Mucosa of descending colon (tissue), 3 donors: ENCODE data around the gene MIOS. TPM values are rescaled to one million over a fixed set of nuclear protein-coding genes. Genes with fewer than 3 reads are reported as not detected.

Experiments used
- ATAC-seq: fragments of 200-7000 bp; cut with Tn5 transposase; one replicate; pipeline ENCODE4 v1.9.1; 2020; ENCODE audit warnings: mild to moderate bottlenecking, moderate library complexity
- DNase-seq, 3 donors: peaks; one replicate each; pipeline ENCODE4 v3.0.0-alpha.2; 2020
- H3K36me3 ChIP-seq: fragments of 200-600 bp; one replicate; pipeline ENCODE4 v1.8.0; 2021; ENCODE audit warnings: low read depth, mild to moderate bottlenecking
- H3K4me1 ChIP-seq: fragments of 200-600 bp; one replicate; pipeline ENCODE4 v1.8.0; 2021; ENCODE audit warnings: low read depth, mild to moderate bottlenecking
- H3K4me3 ChIP-seq: fragments of 200-600 bp; one replicate; pipeline ENCODE4 v1.8.0; 2021; ENCODE audit warnings: mild to moderate bottlenecking
- H3K9me3 ChIP-seq: fragments of 200-600 bp; one replicate; pipeline ENCODE4 v1.8.0; 2021; ENCODE audit warnings: mild to moderate bottlenecking
- CTCF ChIP-seq: fragments of 200-600 bp; IDR thresholded peaks from one replicate; pipeline ENCODE4 v1.8.0; 2022; ENCODE audit warnings: antibody characterized with exemption, mild to moderate bottlenecking
- intact Hi-C, 2 donors: fragments of 100-400 bp; cut with DNase I in 1 of 2; cut with micrococcal nuclease in 1 of 2; formaldehyde crosslinking; loops; one replicate each; pipeline versions ENCODE4 v1.11.0 to v1.11.1; 2022; cut with DNase I, micrococcal nuclease
- total RNA-seq, 3 donors: library from RNA; stranded (reverse); fragmentation: NEBNext Ultra II Directional in 2 of 3; extraction: Animal tissue kit (Norgen Biotek cat#: 25700) in 2 of 3; gene quantifications; one replicate each; pipeline versions ENCODE4 v1.2.1 to v1.2.4, GENCODE V29; 2021 to 2023
- donor health status: DM: no; HTN: no; CAD: no; lungs with moderate emphysema.
- donor health status: DM: no; HTN: no; CAD: no.
- donor health status: DM: no; HTN: yes; CAD: no.

The MIOS gene
- total RNA-seq, 3 donors from 2014 or later = 21.2 to 26.8 (median 25.5) TPM

- intact Hi-C loops = no loop called here
- no peaks in the 10 kb centered on the region for H3K9me3 ChIP-seq
Observed at GRCh38 chr7:7607010-7607409, 40.3 kb downstream of the MIOS start.

DNA sequence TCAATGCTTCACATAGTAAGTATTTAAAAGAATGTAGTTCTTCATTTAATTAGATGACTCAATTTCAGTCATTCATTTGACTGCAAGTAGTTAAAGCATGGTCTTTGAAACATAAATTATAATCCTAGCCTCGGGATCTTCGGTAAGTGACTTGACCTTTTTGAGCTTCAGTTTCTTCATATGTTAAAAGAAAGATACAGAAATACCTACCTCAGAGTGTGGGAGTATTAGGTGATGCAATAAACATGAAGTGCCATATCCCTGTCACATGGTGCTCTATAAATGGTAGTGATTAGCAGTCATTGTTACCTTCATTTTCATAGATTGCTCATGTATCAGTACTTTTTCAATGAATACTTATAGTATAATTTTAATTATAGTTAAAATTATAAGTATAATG lies 42.6 kb downstream of the MIOS start:
- intact Hi-C loops = no loop called here
- Histone ChIP-seq H3K36me3 (no peaks in the 10 kb centered on the region), H3K4me1 (no peaks in the 10 kb centered on the region), H3K4me3 (no peak overlapping the region), H3K9me3 (no peaks in the 10 kb centered on the region)
- DNase-seq = no peak
- no peak for TF ChIP-seq CTCF
- ATAC-seq = no peak

More at GRCh38 chr7:7607010-7607409, 40.3 kb downstream of the MIOS start:
- no peak for ATAC-seq
- H3K4me3 ChIP-seq = no peak overlapping the region
- H3K4me1 ChIP-seq = no peaks in the 10 kb centered on the region
- no peak for TF ChIP-seq CTCF
- H3K36me3 ChIP-seq = no peaks in the 10 kb centered on the region
- no peak for DNase-seq

GRCh38 chr7:7612519-7612918 lies 45.8 kb downstream of the MIOS start:
- intact Hi-C loops = no loop called here
- DNase-seq (no peak), ATAC-seq (no peak)
- no peaks in the 10 kb centered on the region for H3K9me3 ChIP-seq
- no peak for TF ChIP-seq CTCF
- H3K4me3 ChIP-seq = no peak overlapping the region
- no peaks in the 10 kb centered on the region for H3K36me3 ChIP-seq
- no peaks in the 10 kb centered on the region for H3K4me1 ChIP-seq

DNA sequence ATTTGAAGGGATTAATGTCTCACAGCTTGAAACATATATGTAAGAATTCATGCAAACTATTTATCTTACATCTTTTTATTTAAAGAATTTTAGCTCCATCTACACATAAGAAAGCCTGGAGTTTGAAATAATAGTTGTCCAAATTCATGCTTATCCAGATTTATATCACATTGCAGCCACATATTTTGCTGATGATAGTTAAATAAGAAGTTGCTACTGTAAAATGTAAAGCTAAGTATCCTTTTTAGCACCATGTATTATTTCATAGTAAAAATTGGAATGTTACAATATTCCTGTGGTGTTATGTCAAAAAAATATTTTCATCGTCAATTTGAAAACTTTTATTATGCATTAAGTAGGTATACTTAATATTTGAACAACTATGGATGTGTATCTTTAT lies 46.5 kb downstream of the MIOS start:
- Histone ChIP-seq H3K4me3 (no peak overlapping the region), H3K4me1 (no peaks in the 10 kb centered on the region), H3K36me3 (no peaks in the 10 kb centered on the region), H3K9me3 (no peaks in the 10 kb centered on the region)
- no peak for TF ChIP-seq CTCF
- ATAC-seq (no peak), DNase-seq (no peak)
- intact Hi-C loops = no loop called here

GRCh38 chr7:7614018-7614741 lies 47.5 kb downstream of the MIOS start:
- DNase-seq = no peak

More at GRCh38 chr7:7614018-7614741, 47.5 kb downstream of the MIOS start:
- Histone ChIP-seq H3K4me1 (no peaks in the 10 kb centered on the region), H3K36me3 (no peaks in the 10 kb centered on the region), H3K4me3 (no peak overlapping the region), H3K9me3 (no peaks in the 10 kb centered on the region)
- TF ChIP-seq CTCF = no peak
- intact Hi-C loops = no loop called here
- no peak for ATAC-seq
